DMS 273 treated with DMSO at 0.1 percent for 48 hours (cell line): ENCODE measurements around the gene MASP2.

Source experiments
- DNase-seq: peaks from one replicate; lab custom pipeline; 2025; lab: John Stamatoyannopoulos, UW

MASP2 gene

DNA sequence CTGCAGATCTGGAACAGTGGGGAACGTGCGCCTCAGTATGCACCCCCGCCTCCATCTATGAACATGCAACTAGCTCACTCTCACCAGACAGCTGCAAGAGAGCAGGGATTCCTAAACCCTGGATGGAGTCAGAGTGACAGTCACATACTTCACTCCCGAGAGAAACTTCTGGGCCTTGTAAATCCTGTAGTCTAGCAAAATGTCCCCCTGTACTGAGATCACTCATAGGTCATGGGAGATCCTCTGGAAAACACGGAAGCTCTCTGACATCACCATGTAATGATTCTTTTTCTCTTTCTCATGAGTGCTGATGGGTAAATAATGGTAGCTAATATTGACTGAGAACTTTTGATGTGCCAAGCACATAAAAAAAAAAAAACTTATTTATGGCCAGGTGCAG lies 57.9 kb downstream of the MASP2 start:
- DNase-seq, result no peak

DNA sequence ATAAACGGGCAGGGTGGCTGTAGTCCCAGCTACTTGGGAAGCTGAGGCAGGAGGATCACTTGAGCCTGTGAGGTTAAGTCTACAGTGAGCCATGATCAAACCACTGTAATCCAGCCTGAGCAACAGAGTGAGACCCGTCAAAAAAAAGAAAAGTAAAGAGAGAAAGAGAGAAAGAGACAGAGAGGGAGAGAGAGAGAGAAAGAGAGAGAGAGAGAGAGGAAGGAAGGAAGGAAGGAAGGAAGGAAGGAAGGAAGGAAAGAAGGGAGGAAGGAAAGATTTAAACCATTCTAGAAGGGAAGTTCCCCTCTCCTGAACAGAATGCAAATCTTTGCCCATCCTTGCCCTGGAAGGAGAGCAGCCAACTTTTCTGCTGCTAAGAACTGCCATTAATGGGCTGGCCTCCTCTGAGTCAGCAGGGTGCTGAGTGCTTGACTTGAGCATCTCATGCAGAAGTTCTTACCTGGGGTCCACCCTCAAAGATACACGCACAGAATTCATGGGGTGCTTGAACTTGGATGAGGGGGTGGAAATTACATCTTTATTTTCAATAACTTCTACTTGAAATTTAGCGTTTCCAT lies 59.1 kb downstream of the MASP2 start:
- no peak for DNase-seq

DNA sequence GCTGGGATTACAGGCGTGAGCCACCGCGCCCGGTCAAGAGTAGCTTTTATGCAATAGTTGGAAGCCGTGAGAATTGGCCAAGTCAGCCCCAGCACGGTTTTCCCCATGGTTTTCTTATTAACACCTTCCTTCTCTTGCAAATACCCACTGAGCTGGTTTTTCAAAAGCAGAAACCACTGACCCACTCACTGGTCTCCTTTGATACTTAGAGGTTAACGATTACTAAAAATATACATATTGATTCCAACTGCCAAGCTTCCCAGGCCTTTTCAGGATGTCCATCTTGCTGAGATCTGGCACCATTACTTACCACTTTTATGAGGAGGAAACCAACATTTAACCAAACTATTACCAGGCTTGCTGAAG lies 60.5 kb downstream of the MASP2 start:
- DNase-seq, result no peak

DNA sequence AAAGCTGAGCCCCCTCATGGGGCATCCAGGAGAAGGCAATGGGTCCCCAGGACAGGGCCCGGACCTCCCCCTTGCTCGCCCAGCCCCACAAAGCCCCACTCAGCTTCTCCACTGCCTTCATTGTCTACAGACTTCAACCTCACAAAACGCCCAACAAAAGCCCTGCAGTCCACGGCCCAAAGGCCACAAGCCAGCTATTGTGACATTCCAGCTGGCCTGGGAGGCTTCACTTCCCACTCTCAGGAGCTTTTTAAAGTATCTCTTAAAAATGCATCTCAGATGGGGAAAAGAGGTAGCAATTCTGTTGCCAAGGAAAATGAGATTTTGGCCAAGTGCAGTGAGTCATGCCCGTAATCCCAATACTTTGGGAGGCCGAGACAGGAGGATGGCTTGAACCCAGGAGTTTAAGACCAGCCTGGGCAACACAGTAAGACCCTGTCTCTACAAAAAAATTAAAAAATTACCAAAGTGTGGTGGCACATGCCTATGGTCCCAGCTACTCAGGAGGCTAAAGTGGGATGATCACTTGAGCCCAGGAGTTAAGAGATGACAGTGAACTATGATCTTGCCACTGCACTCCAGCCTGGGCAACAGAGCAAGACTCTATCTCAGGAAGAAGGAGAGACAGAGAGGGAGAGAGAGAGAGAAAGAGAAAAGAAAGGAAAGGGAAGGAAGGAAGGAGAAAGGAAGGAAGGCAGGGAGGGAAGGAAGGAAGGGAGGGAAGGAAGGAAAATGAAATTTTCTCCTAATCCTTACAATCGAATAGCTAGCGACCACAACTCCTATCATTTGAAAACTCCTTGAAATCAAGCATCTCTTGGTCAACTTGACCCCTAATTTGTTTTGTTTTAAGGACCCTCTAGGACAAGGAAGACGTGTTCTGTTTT lies 66.0 kb downstream of the MASP2 start:
- DNase-seq, result no peak

DNA sequence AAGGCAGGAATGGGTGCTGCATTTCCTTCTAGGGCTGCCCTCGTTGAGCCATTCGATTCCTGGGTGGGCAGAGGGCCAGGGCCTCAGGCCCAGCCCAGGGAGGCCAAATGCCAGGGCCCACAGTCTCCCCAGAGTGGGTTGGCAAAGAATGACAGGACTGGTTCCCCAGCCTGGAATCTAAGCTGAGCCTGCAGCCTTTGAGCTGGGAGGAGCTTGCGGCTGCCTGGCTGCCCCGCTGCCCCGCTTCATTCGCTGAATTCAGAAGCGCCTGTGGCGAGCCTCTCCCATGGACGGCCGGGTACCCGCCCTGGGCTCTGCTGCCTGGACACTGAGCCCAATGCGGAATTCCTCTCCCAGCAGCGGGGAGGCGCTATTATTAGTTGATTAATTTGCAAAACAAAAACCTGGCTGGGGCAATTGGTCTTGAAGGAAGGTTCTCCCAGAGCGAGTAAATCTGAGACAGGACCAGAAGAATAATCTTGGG lies 66.9 kb downstream of the MASP2 start:
- DNase-seq, result no peak

DNA sequence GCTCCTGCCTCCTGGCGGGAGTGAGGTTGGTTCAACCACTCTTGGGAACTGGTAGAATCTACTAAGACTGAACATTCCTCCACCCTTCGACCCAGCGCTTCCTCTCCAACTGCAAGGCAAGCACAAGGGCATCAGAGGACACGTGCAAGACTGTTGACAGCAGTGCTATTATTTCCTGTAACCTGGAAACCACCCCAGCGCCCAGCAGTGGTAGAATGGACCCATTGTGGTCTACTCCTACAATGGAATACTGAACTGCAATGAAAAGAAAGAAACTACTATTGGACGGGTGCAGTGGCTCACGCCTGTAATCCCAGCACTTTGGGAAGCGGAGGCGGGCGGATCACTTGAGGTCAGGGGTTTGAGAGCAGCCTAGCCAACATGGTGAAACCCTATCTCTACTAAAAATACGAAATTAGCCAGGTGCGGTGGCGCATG lies 67.5 kb downstream of the MASP2 start:
- DNase-seq, result no peak

DNA sequence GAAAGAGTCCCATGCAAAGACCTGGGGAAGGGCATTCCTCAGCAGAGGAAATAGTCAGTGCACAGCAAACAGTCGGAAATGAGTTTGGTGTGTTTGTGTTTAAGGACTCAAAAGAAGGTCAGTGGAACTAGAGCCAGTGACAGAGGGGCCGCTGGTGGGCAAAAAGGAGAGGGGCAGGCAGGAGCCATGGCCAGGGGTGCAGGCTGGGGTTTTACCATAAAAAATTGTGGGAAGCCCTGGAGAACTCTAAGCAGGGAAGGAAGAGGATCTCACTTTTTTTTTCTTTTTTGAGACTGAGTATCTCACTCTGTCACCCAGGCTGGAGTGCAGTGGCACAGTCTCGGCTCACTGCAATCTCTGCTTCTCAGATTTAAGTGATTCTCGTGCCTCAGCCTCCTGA lies 68.3 kb downstream of the MASP2 start:
- no peak for DNase-seq
